Activated CD8-positive, alpha-beta T cell treated with anti-CD3 and anti-CD28 coated beads for 36 hours (primary cell): Measurements from ENCODE around the gene EPAS1. TPM values are rescaled to one million over a fixed set of nuclear protein-coding genes. Genes with fewer than 3 reads are reported as not detected.

ENCODE experiments used
- ATAC-seq: fragments of 200-7000 bp; cut with Tn5 transposase; one replicate; pipeline ENCODE4 v1.10.0; 2021; ENCODE audit warnings: mild to moderate bottlenecking, moderate library complexity
- CTCF ChIA-PET: fragments of 350-600 bp; sonication (Branson Sonifier 250); formaldehyde crosslinking; loops from one replicate; lab custom pipeline; 2021; ENCODE audit warnings: antibody characterized with exemption; lab: Charles Lee
- POLR2A ChIA-PET: fragments of 350-600 bp; sonication (Branson Sonifier 250); formaldehyde crosslinking; loops from one replicate; lab custom pipeline; 2021; ENCODE audit warnings: antibody characterized with exemption; lab: Charles Lee
- DNase-seq: peaks from one replicate; pipeline ENCODE4 v3.0.0-alpha.2; 2020
- H3K27ac Mint-ChIP-seq: one replicate; pipeline ENCODE4 v1.8.0; 2021; ENCODE audit warnings: mild to moderate bottlenecking, mixed read lengths
- H3K27me3 Mint-ChIP-seq: one replicate; pipeline ENCODE4 v1.8.0; 2021; ENCODE audit warnings: mixed read lengths
- H3K36me3 Mint-ChIP-seq: one replicate; pipeline ENCODE4 v1.8.0; 2021; ENCODE audit warnings: low read depth, mixed read lengths
- H3K4me1 Mint-ChIP-seq: one replicate; pipeline ENCODE4 v1.8.0; 2021; ENCODE audit warnings: low read depth, mixed read lengths
- H3K4me3 Mint-ChIP-seq: one replicate; pipeline ENCODE4 v1.8.0; 2021; ENCODE audit warnings: mild to moderate bottlenecking, moderate library complexity, mixed read lengths
- H3K9me3 Mint-ChIP-seq: one replicate; pipeline ENCODE4 v1.8.0; 2021; ENCODE audit warnings: mixed read lengths
- intact Hi-C: fragments of 100-400 bp; cut with micrococcal nuclease; formaldehyde crosslinking; loops from one replicate; pipeline ENCODE4 v1.10.0; 2022
- total RNA-seq, 2 experiments: library from RNA; stranded (reverse); gene quantifications; one replicate each; pipeline ENCODE4 v1.2.3, GENCODE V29; 2021
- TF ChIP-seq, protein P1 (sequence below): fragments of 200-600 bp; IDR thresholded peaks from one replicate; pipeline ENCODE4 v1.8.0; 2022; ENCODE audit warnings: antibody characterized with exemption, mild to moderate bottlenecking

Gene EPAS1
- total RNA-seq, 2 experiments from 2014 or later, result 8.3 to 12.2 TPM

DNA sequence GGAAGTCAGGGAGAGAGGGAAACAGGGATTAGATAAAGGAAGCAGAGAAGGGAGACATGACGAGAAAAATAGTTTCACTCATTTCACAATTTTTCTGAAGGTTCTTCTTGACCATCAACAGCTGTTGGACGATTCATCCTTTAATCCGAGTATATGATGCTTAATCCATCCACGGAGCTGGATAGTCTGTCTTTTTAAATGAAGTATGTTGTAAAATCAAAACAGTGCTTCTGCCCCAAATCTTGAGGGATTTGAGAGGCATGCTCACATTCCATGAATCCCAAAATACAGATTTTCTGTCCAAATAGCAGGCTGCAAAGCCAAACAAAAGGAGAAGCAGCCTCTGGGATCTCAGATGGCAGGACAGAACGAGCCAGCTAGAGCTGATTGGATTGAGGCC, 47.5 kb downstream of the EPAS1 start:
- Mint-ChIP-seq H3K4me1 (peaks cover 22% of the 10 kb centered on the region), H3K36me3 (no peaks in the 10 kb centered on the region), H3K27ac (no peak overlapping the region), H3K9me3 (no peaks in the 10 kb centered on the region), H3K27me3 (no peaks in the 10 kb centered on the region), H3K4me3 (no peak overlapping the region)
- TF ChIP-seq, protein P1, sequence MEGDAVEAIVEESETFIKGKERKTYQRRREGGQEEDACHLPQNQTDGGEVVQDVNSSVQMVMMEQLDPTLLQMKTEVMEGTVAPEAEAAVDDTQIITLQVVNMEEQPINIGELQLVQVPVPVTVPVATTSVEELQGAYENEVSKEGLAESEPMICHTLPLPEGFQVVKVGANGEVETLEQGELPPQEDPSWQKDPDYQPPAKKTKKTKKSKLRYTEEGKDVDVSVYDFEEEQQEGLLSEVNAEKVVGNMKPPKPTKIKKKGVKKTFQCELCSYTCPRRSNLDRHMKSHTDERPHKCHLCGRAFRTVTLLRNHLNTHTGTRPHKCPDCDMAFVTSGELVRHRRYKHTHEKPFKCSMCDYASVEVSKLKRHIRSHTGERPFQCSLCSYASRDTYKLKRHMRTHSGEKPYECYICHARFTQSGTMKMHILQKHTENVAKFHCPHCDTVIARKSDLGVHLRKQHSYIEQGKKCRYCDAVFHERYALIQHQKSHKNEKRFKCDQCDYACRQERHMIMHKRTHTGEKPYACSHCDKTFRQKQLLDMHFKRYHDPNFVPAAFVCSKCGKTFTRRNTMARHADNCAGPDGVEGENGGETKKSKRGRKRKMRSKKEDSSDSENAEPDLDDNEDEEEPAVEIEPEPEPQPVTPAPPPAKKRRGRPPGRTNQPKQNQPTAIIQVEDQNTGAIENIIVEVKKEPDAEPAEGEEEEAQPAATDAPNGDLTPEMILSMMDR, result no peak
- ChIA-PET CTCF (no interaction called here), POLR2A (no interaction called here)
- ATAC-seq (no peak), DNase-seq (no peak)
- intact Hi-C loops, result no loop called here

- no peaks in the 10 kb centered on the region for H3K27me3 Mint-ChIP-seq
- H3K27ac Mint-ChIP-seq, result no peak overlapping the region
- no peak overlapping the region for H3K4me3 Mint-ChIP-seq
- H3K36me3 Mint-ChIP-seq, result no peaks in the 10 kb centered on the region
- TF ChIP-seq, protein P1, result no peak
- intact Hi-C loops, result no loop called here
- no peak for ATAC-seq
- H3K4me1 Mint-ChIP-seq, result peaks cover 29% of the 10 kb centered on the region
- ChIA-PET POLR2A (interaction anchor here (0.5 kb wide), 1 partner anchor 297 kb away, joined by 3 read pairs; no protein-coding TSS in a partner anchor), CTCF (interaction anchor here (1.4 kb wide), 1 partner anchor 283 kb away, joined by 6 read pairs; no protein-coding TSS in a partner anchor)
- DNase-seq, result no peak
- H3K9me3 Mint-ChIP-seq, result no peaks in the 10 kb centered on the region
Observed at GRCh38 chr2:46345775-46346174, 48.6 kb downstream of the EPAS1 start.

- ChIA-PET POLR2A (no interaction called here), CTCF (interaction anchor here (0.8 to 2.3 kb wide), 3 partner anchors 9 to 354 kb away, joined by 3 to 7 read pairs (median 6); no protein-coding TSS in a partner anchor)
- Mint-ChIP-seq H3K36me3 (no peaks in the 10 kb centered on the region), H3K4me3 (no peak overlapping the region), H3K27ac (no peak overlapping the region), H3K27me3 (no peaks in the 10 kb centered on the region), H3K9me3 (no peaks in the 10 kb centered on the region), H3K4me1 (peaks cover 38% of the 10 kb centered on the region)
- intact Hi-C loops, result no loop called here
- TF ChIP-seq, protein P1, result no peak
- DNase-seq (no peak), ATAC-seq (no peak)
Observed at GRCh38 chr2:46346719-46347118, 49.5 kb downstream of the EPAS1 start.

DNA sequence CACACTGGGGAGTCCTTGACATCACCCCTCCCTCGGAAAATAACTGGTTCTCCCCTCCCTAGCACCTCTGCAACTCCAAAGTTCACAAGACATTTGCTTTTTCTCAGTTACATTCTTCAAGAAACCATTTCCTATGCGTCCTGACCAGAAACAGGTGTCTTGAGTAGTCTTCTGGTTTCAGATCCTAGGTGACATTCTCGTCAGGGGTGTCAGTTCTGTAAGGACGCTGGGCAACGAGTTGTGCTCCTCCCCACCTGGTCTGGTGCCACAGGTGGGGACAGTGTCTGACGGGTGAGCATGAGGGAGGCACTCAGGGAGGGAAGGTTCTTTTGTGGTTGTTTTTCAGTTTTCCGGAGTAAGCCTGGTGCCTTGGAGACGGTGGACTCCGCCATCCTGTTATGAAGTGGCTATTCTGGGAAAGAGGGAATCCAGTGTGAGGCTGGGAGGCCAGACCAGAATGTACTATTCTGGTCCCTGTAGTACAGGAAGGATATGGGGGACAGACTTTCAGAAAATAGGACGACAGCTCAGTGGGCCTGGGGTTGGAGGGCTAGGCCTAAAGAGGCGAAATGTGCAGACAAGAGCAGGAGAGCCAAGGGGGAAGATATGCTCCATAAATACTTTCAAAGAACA, 50.6 kb downstream of the EPAS1 start:
- ChIA-PET CTCF (interaction anchor here (2.3 kb wide), 1 partner anchor 10 kb away, joined by 7 read pairs; no protein-coding TSS in a partner anchor), POLR2A (no interaction called here)
- ATAC-seq, result no peak
- H3K27ac Mint-ChIP-seq, result no peak overlapping the region
- no peaks in the 10 kb centered on the region for H3K27me3 Mint-ChIP-seq
- no peaks in the 10 kb centered on the region for H3K36me3 Mint-ChIP-seq
- TF ChIP-seq, protein P1, result no peak
- no peak overlapping the region for H3K4me3 Mint-ChIP-seq
- H3K4me1 Mint-ChIP-seq, result peaks cover 49% of the 10 kb centered on the region
- no peaks in the 10 kb centered on the region for H3K9me3 Mint-ChIP-seq
- intact Hi-C loops, result no loop called here
- no peak for DNase-seq

- TF ChIP-seq, protein P1, result no peak
- DNase-seq, result no peak
- Mint-ChIP-seq H3K4me1 (peaks cover 60% of the 10 kb centered on the region), H3K27me3 (no peaks in the 10 kb centered on the region), H3K9me3 (no peaks in the 10 kb centered on the region), H3K4me3 (no peak overlapping the region), H3K27ac (no peak overlapping the region), H3K36me3 (no peaks in the 10 kb centered on the region)
- intact Hi-C loops, result no loop called here
- POLR2A ChIA-PET, result interaction anchor here (0.6 to 1.1 kb wide), 2 partner anchors 10 to 263 kb away, joined by 3 to 4 read pairs; no protein-coding TSS in a partner anchor
- CTCF ChIA-PET, result interaction anchor here (1.5 kb wide), 1 partner anchor 284 kb away, joined by 3 read pairs; no protein-coding TSS in a partner anchor
- ATAC-seq, result no peak
Observed at GRCh38 chr2:46349115-46349547, 51.9 kb downstream of the EPAS1 start.
